GM23338 (cell line): Measurements from ENCODE around the gene PARD3. TPM values are rescaled to one million over a fixed set of nuclear protein-coding genes. Genes with fewer than 3 reads are reported as not detected.

Source experiments
- ATAC-seq: fragments of 200-7000 bp; cut with Tn5 transposase; 3 replicates; pipeline ENCODE4 v1.9.1; 2020
- DNase-seq: peaks from one replicate; pipeline ENCODE4 v3.0.0-alpha.2; 2015; ENCODE audit warnings: low spot score
- H2AFZ ChIP-seq: fragments of 200-600 bp; sonication (generic); 2 replicates; pipeline ENCODE4 v1.8.0; 2016; ENCODE audit warnings: antibody characterized with exemption, mild to moderate bottlenecking, moderate library complexity
- H3F3A ChIP-seq: fragments of 200-600 bp; sonication (generic); replicated peaks from 2 replicates; pipeline ENCODE4 v1.8.0; 2017; ENCODE audit warnings: antibody characterized with exemption, mixed run types, low read depth
- H3K27ac ChIP-seq: fragments of 200-600 bp; sonication (generic); 2 replicates; pipeline ENCODE4 v1.6.1; 2016; ENCODE audit warnings: low read depth
- H3K27me3 ChIP-seq: fragments of 200-600 bp; sonication (generic); 2 replicates; pipeline ENCODE4 v1.8.0; 2016; ENCODE audit warnings: mild to moderate bottlenecking, mixed run types, moderate library complexity; ENCODE audit not compliant: insufficient read depth
- H3K36me3 ChIP-seq: fragments of 200-600 bp; sonication (generic); 2 replicates; pipeline ENCODE4 v1.8.0; 2016; ENCODE audit warnings: mild to moderate bottlenecking; ENCODE audit not compliant: insufficient read depth
- H3K4me1 ChIP-seq: fragments of 200-600 bp; sonication (generic); 2 replicates; pipeline ENCODE4 v1.8.0; 2016; ENCODE audit warnings: mild to moderate bottlenecking, moderate library complexity; ENCODE audit not compliant: insufficient read depth
- H3K4me2 ChIP-seq: fragments of 200-600 bp; sonication (generic); 2 replicates; pipeline ENCODE4 v1.7.1; 2017; ENCODE audit warnings: mixed run types
- H3K4me3 ChIP-seq: fragments of 200-600 bp; sonication (generic); 2 replicates; pipeline ENCODE4 v1.6.1; 2016; ENCODE audit warnings: mixed run types
- H3K79me2 ChIP-seq: fragments of 200-600 bp; sonication (generic); replicated peaks from 2 replicates; pipeline ENCODE4 v1.8.0; 2017; ENCODE audit warnings: mild to moderate bottlenecking; ENCODE audit not compliant: insufficient read depth
- H3K9me2 ChIP-seq: fragments of 200-600 bp; sonication (generic); 2 replicates; pipeline ENCODE4 v1.8.0; 2017; ENCODE audit not compliant: insufficient read depth
- H4K20me1 ChIP-seq: fragments of 200-600 bp; sonication (generic); replicated peaks from 2 replicates; pipeline ENCODE4 v1.8.0; 2017; ENCODE audit warnings: mild to moderate bottlenecking; ENCODE audit not compliant: insufficient read depth
- H3K27ac Mint-ChIP-seq: 2 replicates; pipeline ENCODE4 v1.8.0; 2020; ENCODE audit warnings: inconsistent platforms, mild to moderate bottlenecking, moderate library complexity, mixed read lengths
- H3K27me3 Mint-ChIP-seq: 3 replicates; pipeline ENCODE4 v1.8.0; 2022; ENCODE audit warnings: low read depth, mild to moderate bottlenecking, moderate library complexity, mixed read lengths, inconsistent platforms; ENCODE audit not compliant: insufficient read depth, poor library complexity
- H3K36me3 Mint-ChIP-seq: 3 replicates; pipeline ENCODE4 v1.8.0; 2021; ENCODE audit warnings: low read depth, mild to moderate bottlenecking, inconsistent platforms, moderate library complexity, mixed read lengths
- H3K4me1 Mint-ChIP-seq: 3 replicates; pipeline ENCODE4 v1.8.0; 2020; ENCODE audit warnings: mild to moderate bottlenecking, inconsistent platforms, mixed read lengths
- H3K4me3 Mint-ChIP-seq: 3 replicates; pipeline ENCODE4 v1.8.0; 2021; ENCODE audit warnings: moderate library complexity, mild to moderate bottlenecking, inconsistent platforms, mixed read lengths
- H3K9me3 Mint-ChIP-seq: 3 replicates; pipeline ENCODE4 v1.8.0; 2020; ENCODE audit warnings: moderate library complexity, mild to moderate bottlenecking, inconsistent platforms, mixed read lengths
- CREB1 ChIP-seq: fragments of 250-450 bp; sonication (Bioruptor Pico); IDR thresholded peaks from 2 replicates; pipeline ENCODE4 v1.5.0; 2020; ENCODE audit warnings: low read depth, mild to moderate bottlenecking, moderate library complexity
- JUNB ChIP-seq: IDR thresholded peaks from one replicate; pipeline ENCODE4 v1.6.1; 2016; ENCODE audit warnings: antibody characterized with exemption; ENCODE audit not compliant: unreplicated experiment
- NANOG ChIP-seq: IDR thresholded peaks from 2 replicates; pipeline ENCODE4 v1.6.1; 2016; ENCODE audit warnings: antibody characterized with exemption, borderline replicate concordance
- POLR2AphosphoS5 ChIP-seq: IDR thresholded peaks from 2 replicates; pipeline ENCODE4 v1.6.1; 2016; ENCODE audit warnings: antibody characterized with exemption, low read depth
- ZNF331 ChIP-seq: fragments of 250-450 bp; sonication (Bioruptor Pico); IDR thresholded peaks from 2 replicates; pipeline ENCODE4 v1.5.0; 2020; ENCODE audit warnings: low read depth, mild to moderate bottlenecking, moderate library complexity
- ZNF462 ChIP-seq: fragments of 250-450 bp; sonication (Bioruptor Pico); IDR thresholded peaks from 2 replicates; pipeline ENCODE4 v1.5.0; 2020; ENCODE audit warnings: mild to moderate bottlenecking, moderate library complexity
- polyA plus RNA-seq: library from polyadenylated mRNA; unstranded; fragments of >200 nt; fragmentation: Nextera tagmentation; extraction: Ambion mirVana; gene quantifications from 2 replicates; pipeline ENCODE4 v1.2.1, GENCODE V29; 2016
- total RNA-seq: library from RNA; depleted of rRNA; stranded (reverse); fragments of >200 nt; shearing (Covaris generic); gene quantifications from 2 replicates; pipeline ENCODE4 v1.2.3, GENCODE V29; 2014
- TF ChIP-seq, protein P1 (sequence below), 2 experiments: fragments of 200-600 bp in 1 of 2; sonication (generic) in 1 of 2; conservative IDR thresholded peaks; 2 replicates each; pipeline versions ENCODE4 v1.5.1 to v1.6.1; 2016 to 2017; ENCODE audit warnings: antibody characterized with exemption in 2 of 2, low read depth in 2 of 2, mild to moderate bottlenecking in 2 of 2, moderate library complexity in 1 of 2
- TF ChIP-seq, protein P2 (sequence below): IDR thresholded peaks from 2 replicates; pipeline ENCODE4 v1.6.1; 2016; ENCODE audit warnings: antibody characterized with exemption

The PARD3 gene
- total and polyA plus RNA-seq, 2 experiments from 2014 or later = 30.2 to 51.4 TPM

DNA sequence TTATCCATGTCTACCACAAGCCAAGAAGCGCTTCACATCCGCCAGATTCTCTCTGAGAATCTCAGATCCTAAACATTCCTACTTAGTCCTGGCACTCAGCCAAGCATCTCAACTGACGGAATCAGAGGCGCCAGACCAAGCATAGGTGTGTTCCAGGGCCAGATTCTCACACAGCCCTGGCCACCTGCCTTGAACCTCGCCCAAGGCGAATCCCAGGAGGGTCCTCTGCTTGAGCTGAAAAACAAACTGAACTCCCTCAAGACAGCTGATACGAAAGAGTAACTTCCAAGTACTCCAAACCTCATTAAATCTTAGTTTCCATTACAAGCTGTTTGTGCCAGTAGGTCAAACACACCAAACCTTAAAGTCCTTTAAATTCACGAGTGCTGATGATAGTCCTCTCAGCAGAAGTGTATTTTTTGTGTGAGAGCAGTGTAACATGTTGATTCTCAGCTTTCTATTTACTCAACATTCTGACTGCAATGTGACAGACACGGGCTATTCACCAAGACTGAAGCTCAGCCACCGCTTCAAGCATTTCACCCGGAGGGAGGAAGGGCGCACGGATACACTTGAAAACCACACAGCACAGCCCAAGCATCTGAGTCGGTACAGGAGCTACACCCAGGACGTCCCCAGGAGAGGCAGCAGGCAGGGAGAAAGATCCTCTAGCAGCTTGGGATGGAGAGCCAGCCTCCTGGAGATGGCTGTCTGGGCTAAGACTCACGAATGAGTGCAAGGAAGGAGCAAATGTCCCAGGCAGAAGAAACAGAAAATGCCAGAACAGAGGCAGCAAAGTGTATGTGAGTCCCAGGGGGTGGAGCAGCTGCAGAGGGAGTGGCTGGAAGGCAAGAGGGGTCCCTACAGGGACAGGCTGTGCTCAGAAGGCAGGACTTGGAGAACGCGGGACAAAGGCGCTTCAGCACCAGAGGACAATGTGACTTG is 6.0 kb downstream of the PARD3 start:
- H3K4me2 ChIP-seq = peak overlapping the region; percentile 19; the same call in 1 of the 2 replicates
- H3K9me3 Mint-ChIP-seq = no peaks in the 10 kb centered on the region
- H3F3A ChIP-seq = 0 out of 2 replicates have a peak, but pooled peaks cover 3% of the 10 kb centered on the region
- peaks cover 100% of the 10 kb centered on the region for H3K79me2 ChIP-seq
- DNase-seq (peak; percentile 76), ATAC-seq (peak; percentile 63)
- H3K9me2 ChIP-seq = no peaks in the 10 kb centered on the region
- H2AFZ ChIP-seq = no peak overlapping the region
- H3K36me3 ChIP-seq = no peaks in the 10 kb centered on the region
- H3K27ac ChIP-seq = peak overlapping the region; percentile 76
- peaks cover 58% of the 10 kb centered on the region for H4K20me1 ChIP-seq
- peaks cover 16% of the 10 kb centered on the region for H3K27me3 Mint-ChIP-seq
- peak overlapping the region; percentile 36 for H3K4me3 ChIP-seq
- no peaks in the 10 kb centered on the region for H3K36me3 Mint-ChIP-seq
- H3K4me1 ChIP-seq = peaks cover 55% of the 10 kb centered on the region
- TF ChIP-seq ZNF331 (CRISPR knock-in tag) (peak; percentile 59), NANOG (no peak), POLR2AphosphoS5 (no peak), JUNB (no peak), ZNF462 (no peak), CREB1 (CRISPR knock-in tag) (no peak)
- TF ChIP-seq, protein P1, sequence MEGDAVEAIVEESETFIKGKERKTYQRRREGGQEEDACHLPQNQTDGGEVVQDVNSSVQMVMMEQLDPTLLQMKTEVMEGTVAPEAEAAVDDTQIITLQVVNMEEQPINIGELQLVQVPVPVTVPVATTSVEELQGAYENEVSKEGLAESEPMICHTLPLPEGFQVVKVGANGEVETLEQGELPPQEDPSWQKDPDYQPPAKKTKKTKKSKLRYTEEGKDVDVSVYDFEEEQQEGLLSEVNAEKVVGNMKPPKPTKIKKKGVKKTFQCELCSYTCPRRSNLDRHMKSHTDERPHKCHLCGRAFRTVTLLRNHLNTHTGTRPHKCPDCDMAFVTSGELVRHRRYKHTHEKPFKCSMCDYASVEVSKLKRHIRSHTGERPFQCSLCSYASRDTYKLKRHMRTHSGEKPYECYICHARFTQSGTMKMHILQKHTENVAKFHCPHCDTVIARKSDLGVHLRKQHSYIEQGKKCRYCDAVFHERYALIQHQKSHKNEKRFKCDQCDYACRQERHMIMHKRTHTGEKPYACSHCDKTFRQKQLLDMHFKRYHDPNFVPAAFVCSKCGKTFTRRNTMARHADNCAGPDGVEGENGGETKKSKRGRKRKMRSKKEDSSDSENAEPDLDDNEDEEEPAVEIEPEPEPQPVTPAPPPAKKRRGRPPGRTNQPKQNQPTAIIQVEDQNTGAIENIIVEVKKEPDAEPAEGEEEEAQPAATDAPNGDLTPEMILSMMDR (conservative IDR thresholded peaks at IDR 0.05; ENCODE audit: low read depth in 2 of 2) = no peak
- TF ChIP-seq, protein P2, sequence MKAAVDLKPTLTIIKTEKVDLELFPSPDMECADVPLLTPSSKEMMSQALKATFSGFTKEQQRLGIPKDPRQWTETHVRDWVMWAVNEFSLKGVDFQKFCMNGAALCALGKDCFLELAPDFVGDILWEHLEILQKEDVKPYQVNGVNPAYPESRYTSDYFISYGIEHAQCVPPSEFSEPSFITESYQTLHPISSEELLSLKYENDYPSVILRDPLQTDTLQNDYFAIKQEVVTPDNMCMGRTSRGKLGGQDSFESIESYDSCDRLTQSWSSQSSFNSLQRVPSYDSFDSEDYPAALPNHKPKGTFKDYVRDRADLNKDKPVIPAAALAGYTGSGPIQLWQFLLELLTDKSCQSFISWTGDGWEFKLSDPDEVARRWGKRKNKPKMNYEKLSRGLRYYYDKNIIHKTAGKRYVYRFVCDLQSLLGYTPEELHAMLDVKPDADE = no peak
- no peaks in the 10 kb centered on the region for H3K27me3 ChIP-seq
- H3K27ac Mint-ChIP-seq = no peak overlapping the region
- peak overlapping the region; percentile 35 for H3K4me3 Mint-ChIP-seq
- peaks cover 55% of the 10 kb centered on the region for H3K4me1 Mint-ChIP-seq
